H1 (cell line): ENCODE results near the gene IRAK3. TPM values are rescaled to one million over a fixed set of nuclear protein-coding genes. Genes with fewer than 3 reads are reported as not detected.

ENCODE experiments used
- CBX8 ChIP-seq: fragments of 300-800, 300-1000 bp; sonication (generic); IDR thresholded peaks from 2 replicates; pipeline ENCODE4 v1.7.1; 2016; ENCODE audit warnings: low read depth, low read length, borderline replicate concordance
- EP300 ChIP-seq, 2 experiments: IDR thresholded peaks; 1 replicate in 1 of 2; 2 replicates in 1 of 2; pipeline ENCODE4 v1.6.1; 2011 to 2012; ENCODE audit warnings: low read depth in 2 of 2, low read length in 2 of 2, mild to moderate bottlenecking in 2 of 2, borderline replicate concordance in 1 of 2, inconsistent platforms in 1 of 2, moderate library complexity in 1 of 2
- HDAC6 ChIP-seq: IDR thresholded peaks from one replicate; pipeline ENCODE4 v1.7.1; 2012; ENCODE audit warnings: low read depth, mild to moderate bottlenecking, inconsistent platforms, low read length, moderate library complexity
- PHF8 ChIP-seq: fragments of 200-600 bp; sonication (generic); conservative IDR thresholded peaks from 2 replicates; pipeline ENCODE4 v1.7.1; 2012; ENCODE audit warnings: low read depth, mild to moderate bottlenecking, inconsistent platforms, low read length, moderate library complexity
- POLR2AphosphoS5 ChIP-seq: IDR thresholded peaks from 2 replicates; pipeline ENCODE4 v1.6.1; 2011; ENCODE audit warnings: low read depth, low read length
- POU5F1 ChIP-seq: IDR thresholded peaks from 2 replicates; pipeline ENCODE4 v1.6.1; 2011; ENCODE audit warnings: low read depth, mild to moderate bottlenecking, low read length, moderate library complexity
- SP2 ChIP-seq: IDR thresholded peaks from 2 replicates; pipeline ENCODE4 v1.6.1; 2012; ENCODE audit warnings: mild to moderate bottlenecking, low read length, inconsistent platforms
- SUZ12 ChIP-seq: fragments of 200-600 bp; sonication (generic); IDR thresholded peaks from 2 replicates; pipeline ENCODE4 v1.6.1; 2012; ENCODE audit warnings: mild to moderate bottlenecking, inconsistent platforms, low read length, moderate library complexity, mixed read lengths
- TAF1 ChIP-seq: IDR thresholded peaks from 2 replicates; pipeline ENCODE4 v1.6.1; 2011; ENCODE audit warnings: mild to moderate bottlenecking, low read depth, low read length
- TCF12 ChIP-seq: IDR thresholded peaks from 2 replicates; pipeline ENCODE4 v1.6.1; 2011; ENCODE audit warnings: low read depth, mild to moderate bottlenecking, low read length
- polyA plus RNA-seq, 7 experiments: library from polyadenylated mRNA; depleted of rRNA in 3 of 7; stranded (reverse) in 5 of 7; unstranded in 2 of 7; fragments of >200 nt in 5 of 7; fragments of 200-250 nt in 2 of 7; gene quantifications; 1 replicate in 5 of 7; 2 replicates in 1 of 7; 4 replicates in 1 of 7; pipeline versions ENCODE4 v1.2.1 to v1.2.3, GENCODE V29; 2011 to 2013; ENCODE audit warnings: missing spikeins in 2 of 7, mixed read lengths in 2 of 7
- total RNA-seq: library from RNA; stranded (reverse); fragmentation: NEBNext Ultra II Directional; extraction: Animal tissue kit (Norgen Biotek cat#: 25700); gene quantifications from 2 replicates; pipeline ENCODE4 v1.2.1, GENCODE V29; 2021
- TF ChIP-seq, protein P1 (sequence below): fragments of 300-600 bp; sonication (generic); IDR thresholded peaks from 2 replicates; pipeline ENCODE4 v1.7.1; 2012; ENCODE audit warnings: low read length, moderate library complexity, mild to moderate bottlenecking, inconsistent platforms; ENCODE audit not compliant: insufficient replicate concordance

IRAK3 gene
- total and polyA plus RNA-seq, 2 of the 8 experiments (the other 6 are each of a cell fraction or from before 2014, with no cell fraction given), result 0.51 to 2.2 TPM

DNA sequence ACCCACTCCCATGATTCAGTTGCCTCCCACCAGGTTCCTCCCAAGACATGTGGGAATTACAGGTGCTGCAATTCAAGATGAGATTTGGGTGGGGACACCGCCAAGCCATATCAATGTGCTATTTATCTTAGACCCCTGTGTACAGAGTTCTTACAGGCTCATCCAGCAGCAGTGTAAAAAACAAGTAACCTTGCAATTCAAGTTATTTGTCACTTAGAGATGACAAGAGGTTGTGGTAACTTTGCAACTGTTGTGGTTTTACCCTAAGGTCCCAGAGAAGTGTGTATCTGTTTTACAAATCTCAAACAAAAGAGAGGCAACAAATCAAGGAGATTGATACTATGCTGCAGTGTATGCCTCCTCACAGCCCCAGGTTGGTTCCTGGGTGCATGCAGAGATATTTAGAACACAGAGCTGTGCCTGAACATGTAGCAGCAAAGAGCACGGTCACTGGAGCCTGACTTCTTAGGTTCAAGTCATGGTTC, 101.7 kb downstream of the IRAK3 start (continued):
- TF ChIP-seq, protein P1, sequence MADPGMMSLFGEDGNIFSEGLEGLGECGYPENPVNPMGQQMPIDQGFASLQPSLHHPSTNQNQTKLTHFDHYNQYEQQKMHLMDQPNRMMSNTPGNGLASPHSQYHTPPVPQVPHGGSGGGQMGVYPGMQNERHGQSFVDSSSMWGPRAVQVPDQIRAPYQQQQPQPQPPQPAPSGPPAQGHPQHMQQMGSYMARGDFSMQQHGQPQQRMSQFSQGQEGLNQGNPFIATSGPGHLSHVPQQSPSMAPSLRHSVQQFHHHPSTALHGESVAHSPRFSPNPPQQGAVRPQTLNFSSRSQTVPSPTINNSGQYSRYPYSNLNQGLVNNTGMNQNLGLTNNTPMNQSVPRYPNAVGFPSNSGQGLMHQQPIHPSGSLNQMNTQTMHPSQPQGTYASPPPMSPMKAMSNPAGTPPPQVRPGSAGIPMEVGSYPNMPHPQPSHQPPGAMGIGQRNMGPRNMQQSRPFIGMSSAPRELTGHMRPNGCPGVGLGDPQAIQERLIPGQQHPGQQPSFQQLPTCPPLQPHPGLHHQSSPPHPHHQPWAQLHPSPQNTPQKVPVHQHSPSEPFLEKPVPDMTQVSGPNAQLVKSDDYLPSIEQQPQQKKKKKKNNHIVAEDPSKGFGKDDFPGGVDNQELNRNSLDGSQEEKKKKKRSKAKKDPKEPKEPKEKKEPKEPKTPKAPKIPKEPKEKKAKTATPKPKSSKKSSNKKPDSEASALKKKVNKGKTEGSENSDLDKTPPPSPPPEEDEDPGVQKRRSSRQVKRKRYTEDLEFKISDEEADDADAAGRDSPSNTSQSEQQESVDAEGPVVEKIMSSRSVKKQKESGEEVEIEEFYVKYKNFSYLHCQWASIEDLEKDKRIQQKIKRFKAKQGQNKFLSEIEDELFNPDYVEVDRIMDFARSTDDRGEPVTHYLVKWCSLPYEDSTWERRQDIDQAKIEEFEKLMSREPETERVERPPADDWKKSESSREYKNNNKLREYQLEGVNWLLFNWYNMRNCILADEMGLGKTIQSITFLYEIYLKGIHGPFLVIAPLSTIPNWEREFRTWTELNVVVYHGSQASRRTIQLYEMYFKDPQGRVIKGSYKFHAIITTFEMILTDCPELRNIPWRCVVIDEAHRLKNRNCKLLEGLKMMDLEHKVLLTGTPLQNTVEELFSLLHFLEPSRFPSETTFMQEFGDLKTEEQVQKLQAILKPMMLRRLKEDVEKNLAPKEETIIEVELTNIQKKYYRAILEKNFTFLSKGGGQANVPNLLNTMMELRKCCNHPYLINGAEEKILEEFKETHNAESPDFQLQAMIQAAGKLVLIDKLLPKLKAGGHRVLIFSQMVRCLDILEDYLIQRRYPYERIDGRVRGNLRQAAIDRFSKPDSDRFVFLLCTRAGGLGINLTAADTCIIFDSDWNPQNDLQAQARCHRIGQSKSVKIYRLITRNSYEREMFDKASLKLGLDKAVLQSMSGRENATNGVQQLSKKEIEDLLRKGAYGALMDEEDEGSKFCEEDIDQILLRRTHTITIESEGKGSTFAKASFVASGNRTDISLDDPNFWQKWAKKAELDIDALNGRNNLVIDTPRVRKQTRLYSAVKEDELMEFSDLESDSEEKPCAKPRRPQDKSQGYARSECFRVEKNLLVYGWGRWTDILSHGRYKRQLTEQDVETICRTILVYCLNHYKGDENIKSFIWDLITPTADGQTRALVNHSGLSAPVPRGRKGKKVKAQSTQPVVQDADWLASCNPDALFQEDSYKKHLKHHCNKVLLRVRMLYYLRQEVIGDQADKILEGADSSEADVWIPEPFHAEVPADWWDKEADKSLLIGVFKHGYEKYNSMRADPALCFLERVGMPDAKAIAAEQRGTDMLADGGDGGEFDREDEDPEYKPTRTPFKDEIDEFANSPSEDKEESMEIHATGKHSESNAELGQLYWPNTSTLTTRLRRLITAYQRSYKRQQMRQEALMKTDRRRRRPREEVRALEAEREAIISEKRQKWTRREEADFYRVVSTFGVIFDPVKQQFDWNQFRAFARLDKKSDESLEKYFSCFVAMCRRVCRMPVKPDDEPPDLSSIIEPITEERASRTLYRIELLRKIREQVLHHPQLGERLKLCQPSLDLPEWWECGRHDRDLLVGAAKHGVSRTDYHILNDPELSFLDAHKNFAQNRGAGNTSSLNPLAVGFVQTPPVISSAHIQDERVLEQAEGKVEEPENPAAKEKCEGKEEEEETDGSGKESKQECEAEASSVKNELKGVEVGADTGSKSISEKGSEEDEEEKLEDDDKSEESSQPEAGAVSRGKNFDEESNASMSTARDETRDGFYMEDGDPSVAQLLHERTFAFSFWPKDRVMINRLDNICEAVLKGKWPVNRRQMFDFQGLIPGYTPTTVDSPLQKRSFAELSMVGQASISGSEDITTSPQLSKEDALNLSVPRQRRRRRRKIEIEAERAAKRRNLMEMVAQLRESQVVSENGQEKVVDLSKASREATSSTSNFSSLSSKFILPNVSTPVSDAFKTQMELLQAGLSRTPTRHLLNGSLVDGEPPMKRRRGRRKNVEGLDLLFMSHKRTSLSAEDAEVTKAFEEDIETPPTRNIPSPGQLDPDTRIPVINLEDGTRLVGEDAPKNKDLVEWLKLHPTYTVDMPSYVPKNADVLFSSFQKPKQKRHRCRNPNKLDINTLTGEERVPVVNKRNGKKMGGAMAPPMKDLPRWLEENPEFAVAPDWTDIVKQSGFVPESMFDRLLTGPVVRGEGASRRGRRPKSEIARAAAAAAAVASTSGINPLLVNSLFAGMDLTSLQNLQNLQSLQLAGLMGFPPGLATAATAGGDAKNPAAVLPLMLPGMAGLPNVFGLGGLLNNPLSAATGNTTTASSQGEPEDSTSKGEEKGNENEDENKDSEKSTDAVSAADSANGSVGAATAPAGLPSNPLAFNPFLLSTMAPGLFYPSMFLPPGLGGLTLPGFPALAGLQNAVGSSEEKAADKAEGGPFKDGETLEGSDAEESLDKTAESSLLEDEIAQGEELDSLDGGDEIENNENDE, result no peak
- TF ChIP-seq TCF12, result no peak
- TF ChIP-seq CBX8, result no peak
- TF ChIP-seq EP300 (IDR thresholded peaks at IDR 0.05; ENCODE audit: borderline replicate concordance in 1 of 2, low read depth in 2 of 2, low read length in 2 of 2), result no peak
- TF ChIP-seq HDAC6, result no peak
- no peak for TF ChIP-seq POU5F1
- TF ChIP-seq PHF8, result no peak
- TF ChIP-seq SP2, result no peak
- no peak for TF ChIP-seq SUZ12
- no peak for TF ChIP-seq TAF1
- no peak for TF ChIP-seq POLR2AphosphoS5
- TF ChIP-seq, all 59 proteins: peak for 0
